Effector memory CD8-positive, alpha-beta T cell (primary cell): ENCODE data around the gene LCE3D.
"Not testable (repeated sequence)": the region's sequence is repeated elsewhere in the genome, so short reads cannot be mapped to it uniquely, and the experiment has no call there.

ENCODE experiments used
- ATAC-seq: fragments of 150-1000 bp; cut with Tn5 transposase; replicated peaks from 2 replicates; pipeline ENCODE4 v1.10.0; 2021; ENCODE audit warnings: mild to moderate bottlenecking, moderate library complexity
- DNase-seq, 3 experiments: peaks; one replicate each; pipeline ENCODE4 v3.0.0; 2021
- H3K27ac Mint-ChIP-seq, 2 donors: one replicate each; pipeline ENCODE4 v1.8.0; 2022; ENCODE audit warnings: mild to moderate bottlenecking in 2 of 2, mixed read lengths in 2 of 2, moderate library complexity in 2 of 2
- H3K27me3 Mint-ChIP-seq, 2 donors: one replicate each; pipeline ENCODE4 v1.8.0; 2022; ENCODE audit warnings: mixed read lengths in 2 of 2
- H3K36me3 Mint-ChIP-seq: one replicate; pipeline ENCODE4 v1.8.0; 2022; ENCODE audit warnings: mild to moderate bottlenecking, moderate library complexity, mixed read lengths; ENCODE audit not compliant: insufficient read depth
- H3K4me1 Mint-ChIP-seq, 2 donors: one replicate each; pipeline ENCODE4 v1.8.0; 2022; ENCODE audit warnings: low read depth in 2 of 2, mixed read lengths in 2 of 2
- H3K4me3 Mint-ChIP-seq, 2 donors: one replicate each; pipeline ENCODE4 v1.8.0; 2022; ENCODE audit warnings: mild to moderate bottlenecking in 2 of 2, mixed read lengths in 2 of 2, moderate library complexity in 2 of 2
- H3K9me3 Mint-ChIP-seq, 2 donors: one replicate each; pipeline ENCODE4 v1.8.0; 2022; ENCODE audit warnings: mixed read lengths in 2 of 2

Gene LCE3D

DNA sequence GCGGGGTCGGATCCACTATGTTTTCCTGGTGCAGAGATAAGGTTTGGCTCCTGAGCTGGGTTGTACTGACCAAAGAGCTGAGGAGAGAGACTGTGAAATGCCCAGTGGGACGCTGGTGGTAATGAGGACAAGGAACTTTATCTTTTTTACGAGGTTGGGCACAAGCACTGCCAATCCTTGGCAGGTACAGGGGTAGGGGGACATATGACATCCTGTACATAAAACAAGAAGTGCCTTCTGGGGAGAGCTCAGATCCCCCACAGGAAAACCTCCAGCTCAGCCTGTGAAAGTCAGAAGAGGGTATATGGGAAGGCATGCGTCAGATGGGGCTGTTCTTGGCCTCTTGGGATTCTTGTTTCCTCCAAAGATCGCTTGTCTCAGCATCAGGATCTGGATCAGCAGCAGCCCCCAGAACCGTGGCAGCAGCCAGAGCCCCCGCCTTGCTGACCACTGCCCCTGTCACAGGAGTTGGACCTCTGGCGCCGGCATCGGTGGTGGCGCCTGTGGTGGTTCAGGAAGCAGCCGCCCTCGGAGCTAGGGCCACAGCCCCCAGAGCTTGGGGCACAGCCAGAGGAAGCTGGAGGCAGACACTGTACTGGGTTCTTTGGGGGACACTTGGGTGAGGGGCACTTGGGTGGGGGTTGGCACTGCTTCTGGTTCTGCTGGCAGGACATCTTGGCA, 14.6 kb downstream of the LCE3D start:
- ATAC-seq (no peak), DNase-seq (no peak)
- no peak overlapping the region for H3K4me3 Mint-ChIP-seq
- peaks cover 12 to 23% of the 10 kb centered on the region in 2 donors for H3K27me3 Mint-ChIP-seq
- no peaks in the 10 kb centered on the region for H3K4me1 Mint-ChIP-seq
- no peak overlapping the region for H3K27ac Mint-ChIP-seq
- H3K9me3 Mint-ChIP-seq, result no peaks in the 10 kb centered on the region
- H3K36me3 Mint-ChIP-seq, result no peaks in the 10 kb centered on the region

DNA sequence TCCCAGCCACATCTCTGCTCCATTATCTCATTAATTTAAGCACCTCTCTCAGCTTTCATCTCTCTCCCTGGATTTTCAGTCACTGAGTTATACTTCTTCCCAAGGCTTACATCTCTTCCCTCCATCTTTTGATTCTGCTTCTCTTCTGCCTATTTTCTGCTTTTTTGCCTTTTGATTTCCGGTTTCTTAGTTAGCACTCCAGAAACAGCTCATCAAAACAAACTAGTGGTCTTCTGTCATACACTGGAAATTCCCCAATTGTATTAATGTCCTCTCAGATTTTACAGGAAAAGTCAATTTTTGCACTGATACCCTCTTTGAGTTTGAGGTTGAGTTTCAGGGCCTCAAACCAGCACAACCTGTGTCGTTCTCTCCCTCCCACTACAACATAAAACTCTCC, 15.2 kb downstream of the LCE3D start:
- Mint-ChIP-seq H3K27me3 (peaks cover 11 to 23% of the 10 kb centered on the region in 2 donors), H3K9me3 (no peaks in the 10 kb centered on the region), H3K27ac (no peak overlapping the region), H3K4me1 (no peaks in the 10 kb centered on the region), H3K4me3 (no peak overlapping the region), H3K36me3 (no peaks in the 10 kb centered on the region)
- no peak for DNase-seq
- ATAC-seq, result no peak

DNA sequence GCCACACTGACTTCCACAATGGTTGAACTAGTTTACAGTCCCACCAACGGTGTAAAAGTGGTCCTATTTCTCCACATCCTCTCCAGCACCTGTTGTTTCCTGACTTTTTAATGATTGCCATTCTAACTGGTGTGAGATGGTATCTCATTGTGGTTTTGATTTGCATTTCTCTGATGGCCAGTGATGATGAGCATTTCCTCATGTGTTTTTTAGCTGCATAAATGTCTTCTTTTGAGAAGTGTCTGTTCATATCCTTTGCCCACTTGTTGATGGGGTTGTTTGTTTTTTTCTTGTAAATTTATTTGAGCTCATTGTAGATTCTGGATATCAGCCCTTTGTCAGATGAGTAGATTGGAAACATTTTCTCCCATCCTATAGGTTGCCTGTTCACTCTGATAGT, 32.0 kb downstream of the LCE3D start:
- H3K27me3 Mint-ChIP-seq, result peaks cover 20 to 38% of the 10 kb centered on the region in 2 donors
- not testable (repeated sequence) for DNase-seq, H3K36me3 Mint-ChIP-seq, H3K4me1 Mint-ChIP-seq, H3K4me3 Mint-ChIP-seq, ATAC-seq, H3K27ac Mint-ChIP-seq, H3K9me3 Mint-ChIP-seq

DNA sequence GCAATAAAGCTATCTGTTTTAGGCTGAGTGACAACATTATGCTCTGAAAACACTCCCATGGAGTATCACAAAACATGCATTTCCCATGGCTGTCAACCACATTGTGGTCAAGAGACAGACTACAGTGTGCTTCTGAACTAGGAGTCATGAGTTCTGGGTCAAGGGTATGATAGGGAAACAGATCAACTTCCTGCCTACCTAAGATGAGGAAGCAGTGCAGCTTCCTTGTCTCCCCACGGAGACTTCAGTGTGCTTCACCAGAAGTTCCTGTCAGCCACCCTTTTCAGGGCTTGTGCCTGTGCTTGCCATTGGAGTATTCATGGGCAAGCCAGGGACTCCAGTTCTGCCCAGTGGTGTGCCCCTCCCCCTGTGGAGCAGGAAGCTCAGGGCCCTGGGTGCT, 33.6 kb downstream of the LCE3D start:
- Mint-ChIP-seq H3K27me3 (peaks cover 12 to 46% of the 10 kb centered on the region in 2 donors), H3K4me3 (no peak overlapping the region), H3K9me3 (no peaks in the 10 kb centered on the region), H3K27ac (no peak overlapping the region), H3K36me3 (no peaks in the 10 kb centered on the region), H3K4me1 (no peaks in the 10 kb centered on the region)
- no peak for DNase-seq
- no peak for ATAC-seq

DNA sequence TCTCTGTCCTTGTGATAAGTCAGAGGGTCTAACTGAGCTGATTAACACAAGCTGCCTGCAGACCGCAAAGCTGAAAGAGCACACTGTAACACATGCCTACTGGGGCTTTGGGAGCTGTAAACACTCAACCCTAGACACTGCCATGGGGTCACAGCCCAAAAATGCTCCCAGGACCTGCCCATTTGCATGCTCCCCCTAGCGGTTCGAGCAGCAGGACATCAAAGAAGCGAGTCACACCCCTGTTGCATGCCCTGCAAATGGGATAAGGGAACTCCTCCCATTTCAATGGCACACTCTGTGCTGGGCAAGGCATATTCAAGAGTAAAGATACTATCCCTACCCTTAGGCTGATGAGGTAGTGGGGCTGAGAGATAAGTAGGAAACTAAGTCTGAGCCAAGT, 36.5 kb downstream of the LCE3D start:
- H3K9me3 Mint-ChIP-seq, result no peaks in the 10 kb centered on the region
- H3K27me3 Mint-ChIP-seq, result peaks cover 25 to 60% of the 10 kb centered on the region in 2 donors
- H3K36me3 Mint-ChIP-seq, result no peaks in the 10 kb centered on the region
- no peak for ATAC-seq
- H3K27ac Mint-ChIP-seq, result no peak overlapping the region
- no peak for DNase-seq
- H3K4me3 Mint-ChIP-seq, result no peak overlapping the region
- no peaks in the 10 kb centered on the region for H3K4me1 Mint-ChIP-seq

DNA sequence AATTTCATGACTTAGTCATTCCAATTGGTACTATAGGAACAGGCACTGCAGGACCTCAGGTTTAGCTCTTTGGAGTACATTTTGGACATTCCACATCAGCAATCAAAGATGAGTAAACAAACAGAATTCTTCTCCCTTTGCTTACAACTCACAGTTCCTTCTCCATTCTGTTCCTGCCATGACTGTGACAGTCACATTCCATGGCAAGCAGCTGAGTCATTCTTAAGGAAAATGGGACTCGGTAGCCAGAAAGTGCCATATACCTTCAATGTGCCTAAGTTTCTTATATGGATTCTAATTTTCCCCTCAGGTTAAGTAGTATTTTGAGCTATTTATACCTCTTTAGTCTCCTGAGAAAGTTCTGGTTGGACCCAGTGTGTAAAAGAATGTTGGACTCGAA, 40.4 kb downstream of the LCE3D start:
- Mint-ChIP-seq H3K9me3 (no peaks in the 10 kb centered on the region), H3K36me3 (no peaks in the 10 kb centered on the region), H3K4me1 (no peaks in the 10 kb centered on the region), H3K27ac (no peak overlapping the region), H3K4me3 (no peak overlapping the region), H3K27me3 (peaks cover 37 to 65% of the 10 kb centered on the region in 2 donors)
- no peak for ATAC-seq
- DNase-seq, result no peak

DNA sequence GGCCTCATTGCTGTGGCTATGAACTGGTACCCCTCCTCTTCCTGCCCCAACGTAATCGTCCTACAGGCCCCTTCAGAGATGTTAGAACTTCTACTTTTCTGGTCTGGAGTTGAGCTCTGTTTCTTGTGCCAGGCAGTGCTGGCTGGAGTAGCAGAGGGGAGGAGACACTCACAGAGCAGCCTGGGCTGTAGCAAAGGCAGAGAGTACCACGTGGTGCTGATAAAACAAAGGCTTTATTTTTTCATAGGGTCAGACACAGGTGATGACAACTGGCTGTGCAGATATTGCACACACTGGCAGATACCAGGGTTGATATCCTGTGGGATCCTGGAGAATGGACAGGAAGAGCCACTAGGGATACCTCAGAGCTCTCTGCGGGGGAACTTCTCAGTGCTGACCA, 42.8 kb downstream of the LCE3D start:
- no peaks in the 10 kb centered on the region for H3K9me3 Mint-ChIP-seq
- DNase-seq, result no peak
- no peak overlapping the region for H3K27ac Mint-ChIP-seq
- H3K4me1 Mint-ChIP-seq, result no peaks in the 10 kb centered on the region
- ATAC-seq, result no peak
- peaks cover 43 to 56% of the 10 kb centered on the region in 2 donors for H3K27me3 Mint-ChIP-seq
- no peaks in the 10 kb centered on the region for H3K36me3 Mint-ChIP-seq
- no peak overlapping the region for H3K4me3 Mint-ChIP-seq

DNA sequence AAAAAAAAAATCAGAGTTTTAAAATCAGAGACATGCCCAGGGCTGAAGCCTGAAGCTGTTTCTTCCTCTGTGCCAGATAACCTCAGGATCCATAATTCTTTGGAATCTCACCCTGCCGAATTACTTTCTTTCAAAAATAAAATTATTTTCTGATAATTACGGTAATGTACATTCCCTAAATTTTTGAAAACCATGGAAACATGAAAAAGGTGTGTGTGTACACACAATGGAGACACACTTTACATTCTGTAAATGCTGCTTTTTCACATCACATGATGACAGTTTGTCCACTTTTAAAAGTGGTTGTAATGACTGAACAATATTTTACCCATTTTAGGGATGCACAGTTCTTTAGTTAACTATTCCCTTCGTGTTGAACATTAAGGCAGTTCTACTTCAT, 44.5 kb downstream of the LCE3D start:
- no peaks in the 10 kb centered on the region for H3K9me3 Mint-ChIP-seq
- H3K4me1 Mint-ChIP-seq, result no peaks in the 10 kb centered on the region
- no peak for DNase-seq
- no peak overlapping the region for H3K4me3 Mint-ChIP-seq
- H3K27ac Mint-ChIP-seq, result no peak overlapping the region
- no peak for ATAC-seq
- H3K36me3 Mint-ChIP-seq, result no peaks in the 10 kb centered on the region
- peaks cover 36 to 52% of the 10 kb centered on the region in 2 donors for H3K27me3 Mint-ChIP-seq

DNA sequence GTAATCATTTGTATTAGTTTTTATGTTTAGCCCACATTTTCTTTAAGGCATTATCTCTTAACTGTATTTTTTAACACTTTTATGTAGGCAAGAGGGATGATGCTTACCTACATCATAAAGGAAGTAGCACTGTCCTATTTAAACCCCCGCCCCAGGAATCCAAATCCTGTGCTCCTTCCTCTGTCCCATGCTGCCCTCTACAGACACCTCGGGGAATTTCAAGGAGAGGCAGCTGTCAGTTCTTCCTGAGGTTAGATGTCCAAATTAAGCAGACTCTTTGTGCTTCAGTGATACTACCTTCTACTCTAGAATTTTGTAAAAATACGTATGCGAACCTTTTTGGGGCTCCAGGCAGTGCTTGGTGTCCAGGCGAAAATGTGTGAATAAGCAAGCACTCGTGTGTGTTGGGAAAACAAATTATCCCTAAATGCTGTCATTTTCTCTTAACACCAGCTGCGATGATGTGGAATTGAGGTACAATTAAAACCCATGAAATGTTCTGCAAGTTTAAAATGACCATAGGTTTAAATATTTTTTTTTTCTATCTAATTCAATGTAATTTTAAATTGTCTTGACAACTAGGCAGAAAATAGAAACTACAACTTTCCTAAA, 46.9 kb downstream of the LCE3D start:
- no peak overlapping the region for H3K27ac Mint-ChIP-seq
- no peaks in the 10 kb centered on the region for H3K4me1 Mint-ChIP-seq
- ATAC-seq (no peak), DNase-seq (no peak)
- H3K27me3 Mint-ChIP-seq, result peaks cover 42 to 57% of the 10 kb centered on the region in 2 donors
- H3K4me3 Mint-ChIP-seq, result no peak overlapping the region
- H3K9me3 Mint-ChIP-seq, result no peaks in the 10 kb centered on the region
- H3K36me3 Mint-ChIP-seq, result no peaks in the 10 kb centered on the region
